ENCODE data around the gene LYRM9.
"Not testable (repeated sequence)": the region's sequence is repeated elsewhere in the genome, so short reads cannot be mapped to it uniquely, and the experiment has no call there.

LYRM9 gene

DNA sequence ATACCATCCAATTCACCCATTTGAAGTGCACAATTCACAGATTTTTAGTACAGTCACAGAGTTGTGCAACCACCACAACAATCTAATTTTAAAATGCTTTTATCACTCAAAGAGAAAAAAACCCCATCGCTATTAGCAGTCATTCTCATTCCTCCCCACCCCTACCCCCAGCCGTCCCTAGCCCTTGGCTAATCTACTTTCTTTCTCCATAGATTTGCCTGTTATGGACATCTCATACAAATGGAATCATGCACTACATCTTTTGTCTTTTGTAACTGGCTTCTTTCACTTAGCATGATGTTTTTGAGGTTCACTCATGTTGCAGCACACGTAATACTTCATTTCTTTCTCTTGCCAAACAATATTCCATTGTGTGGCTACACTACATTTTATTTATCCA lies 20.4 kb downstream of the LYRM9 start:
- DNase-seq = no peak

- DNase-seq = no peak
Measured at GRCh38 chr17:27871407-27871806, 21.8 kb downstream of the LYRM9 start.

DNA sequence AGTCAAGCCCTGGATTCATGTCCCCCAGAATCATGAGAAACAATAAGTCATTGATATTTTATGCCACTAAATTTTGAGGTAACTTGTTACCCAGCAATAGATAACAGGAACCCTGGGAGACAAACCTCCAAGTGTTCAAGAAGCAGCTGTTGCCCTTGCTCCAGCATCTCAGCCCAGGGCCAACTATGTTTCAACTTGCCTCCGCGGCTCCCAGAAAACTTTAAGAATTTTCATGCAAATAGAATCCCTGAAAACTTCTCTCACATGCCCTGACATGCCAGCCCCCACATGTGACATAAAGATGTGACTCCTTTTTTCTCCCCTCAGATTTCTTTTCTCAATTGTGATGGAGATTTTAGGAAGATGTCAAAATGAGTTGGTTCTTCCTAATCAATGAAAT lies 22.8 kb downstream of the LYRM9 start:
- no peak for DNase-seq

- DNase-seq = no peak
Measured at GRCh38 chr17:27868565-27868964, 24.6 kb downstream of the LYRM9 start.

DNA sequence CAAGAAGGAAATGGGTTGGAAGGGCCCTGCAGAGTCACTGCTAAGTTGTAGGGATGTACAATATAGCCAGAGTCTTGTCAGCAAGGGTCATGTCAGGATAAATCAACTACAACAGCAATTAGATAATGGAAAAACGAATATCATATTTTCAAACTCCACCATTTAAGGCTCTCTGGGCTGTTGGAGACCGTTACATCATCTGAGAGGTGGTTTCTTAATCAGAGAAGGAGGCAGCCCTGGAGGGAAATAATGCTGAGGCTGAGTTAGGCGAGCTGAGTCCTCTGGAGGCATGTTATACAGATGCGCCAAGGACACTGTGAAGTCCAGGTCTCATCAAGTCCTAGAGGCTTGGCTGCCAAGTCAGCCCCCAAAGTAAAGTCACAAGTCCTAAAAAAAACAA lies 30.3 kb downstream of the LYRM9 start:
- no peak for DNase-seq

- no peak for DNase-seq
Measured at GRCh38 chr17:27862004-27862403, 31.2 kb downstream of the LYRM9 start.

DNA sequence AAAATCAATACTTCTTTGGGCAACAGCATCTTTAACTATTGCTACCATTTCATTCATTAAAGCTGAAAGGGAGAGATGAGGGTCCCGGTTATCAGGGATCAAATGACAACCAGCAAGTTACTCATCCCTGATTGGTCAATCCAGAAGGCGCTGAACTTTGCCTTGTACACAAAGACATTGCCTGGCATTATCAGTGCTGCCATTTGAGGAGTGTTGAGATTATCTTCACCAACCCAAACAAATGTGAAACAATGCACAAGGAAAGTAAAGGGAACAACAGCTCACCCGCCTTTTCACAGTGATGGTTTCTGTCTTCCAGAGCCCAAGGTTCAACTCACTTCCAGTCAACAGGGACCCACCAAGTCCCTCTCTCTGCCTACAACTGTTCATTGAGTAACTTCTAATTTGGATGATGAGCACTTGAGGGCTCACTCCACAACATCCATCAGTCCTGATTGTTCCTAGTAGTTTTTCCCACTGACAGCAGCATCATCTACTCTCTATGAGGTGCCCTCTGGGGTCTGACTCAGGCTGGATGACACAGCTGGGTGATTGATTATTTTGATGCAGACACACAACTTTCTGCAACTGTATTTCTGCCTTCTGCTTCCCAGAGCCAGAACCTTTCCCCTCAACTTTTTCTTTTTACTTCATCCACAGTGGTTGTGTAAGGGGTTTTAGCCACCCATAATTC lies 32.0 kb downstream of the LYRM9 start:
- no peak for DNase-seq

DNA sequence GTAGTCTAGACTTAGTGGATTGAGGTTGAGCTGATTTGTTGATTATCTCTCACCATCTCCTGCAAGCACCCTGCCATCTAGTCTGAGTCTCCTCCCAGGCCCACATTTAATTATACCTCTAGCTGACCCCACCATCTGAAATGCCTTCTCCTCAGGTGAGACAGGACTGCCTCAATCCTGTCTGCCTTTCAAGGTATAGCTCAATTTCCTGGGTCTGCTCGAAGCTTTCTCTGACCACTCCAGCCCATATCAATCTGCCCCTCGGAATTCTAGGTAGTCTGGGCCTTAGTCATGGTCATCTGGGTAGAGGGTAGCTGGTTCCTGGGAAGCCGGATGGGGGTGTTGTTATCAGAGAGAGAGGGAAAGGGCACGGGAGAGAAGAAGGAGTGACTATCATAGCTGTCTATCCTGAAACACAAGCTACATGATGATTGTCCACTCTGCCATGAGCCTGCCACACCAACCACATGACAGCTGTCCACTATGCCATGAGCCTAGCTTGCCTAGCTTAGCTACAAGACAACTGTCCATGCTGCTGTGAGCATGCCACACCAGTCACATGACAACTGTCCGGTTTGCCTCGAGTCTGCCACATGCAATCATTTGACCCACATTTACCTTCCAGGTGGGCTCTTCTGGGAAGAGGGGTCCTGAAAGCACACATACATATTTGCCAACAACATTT lies 34.4 kb downstream of the LYRM9 start:
- DNase-seq = no peak

DNA sequence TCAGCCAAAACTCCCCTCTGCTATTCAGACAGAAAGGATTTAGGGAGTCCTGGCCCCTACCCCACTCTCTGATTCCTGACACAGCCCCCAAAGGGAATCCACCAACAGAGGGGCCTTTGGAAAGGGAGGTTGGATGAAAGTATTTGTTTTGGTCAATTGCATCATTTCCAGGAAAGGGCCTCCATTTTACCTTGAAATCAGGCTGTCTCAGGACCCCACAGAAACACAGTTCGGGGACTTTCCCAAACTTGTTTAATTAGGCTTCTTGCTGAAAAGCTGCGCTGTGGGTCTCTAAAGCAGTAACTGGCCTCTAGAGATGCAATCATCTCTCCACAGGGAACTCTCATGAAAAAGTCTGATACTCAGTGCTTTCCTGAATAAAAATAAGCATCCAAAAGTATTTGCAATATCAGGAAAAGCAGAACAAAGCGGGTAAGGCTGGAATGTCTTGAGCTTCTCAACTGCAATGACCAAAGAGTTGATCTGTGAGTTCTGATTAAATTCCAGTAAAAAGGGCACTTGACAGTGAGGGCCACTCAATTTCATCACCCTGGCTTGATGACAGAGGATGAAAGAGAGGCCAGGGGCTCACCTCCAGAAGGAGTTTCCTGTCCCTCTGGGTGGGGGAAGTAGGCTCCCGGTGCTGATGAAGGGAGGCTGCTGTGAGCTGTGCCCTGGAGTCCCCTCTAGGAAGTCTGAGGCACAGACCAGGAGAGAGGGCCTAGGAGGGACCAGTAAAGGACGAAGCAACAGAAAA lies 36.3 kb downstream of the LYRM9 start:
- DNase-seq = no peak

GRCh38 chr17:27855454-27855853 lies 37.7 kb downstream of the LYRM9 start:
- DNase-seq = no peak

- DNase-seq = no peak
Measured at GRCh38 chr17:27854163-27854562, 39.0 kb downstream of the LYRM9 start.

DNA sequence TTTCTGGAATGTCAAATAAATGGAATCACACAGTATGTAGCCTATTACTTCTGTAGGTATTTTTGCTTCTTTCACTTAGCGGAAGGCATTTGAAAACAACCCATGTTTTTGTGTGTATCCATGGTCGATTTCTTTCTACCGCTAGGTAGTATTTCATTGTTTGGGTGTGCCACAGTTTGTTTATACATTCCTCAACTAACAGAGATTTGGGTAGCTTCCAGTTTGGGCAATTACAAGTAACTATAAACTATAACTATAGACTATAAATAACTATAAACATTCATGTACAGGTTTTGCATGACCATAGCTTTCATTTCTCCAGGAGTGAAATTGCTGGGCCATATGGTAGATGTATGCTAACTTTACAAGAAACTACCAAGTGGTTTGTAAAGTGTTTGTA lies 40.1 kb downstream of the LYRM9 start:
- DNase-seq = no peak

DNA sequence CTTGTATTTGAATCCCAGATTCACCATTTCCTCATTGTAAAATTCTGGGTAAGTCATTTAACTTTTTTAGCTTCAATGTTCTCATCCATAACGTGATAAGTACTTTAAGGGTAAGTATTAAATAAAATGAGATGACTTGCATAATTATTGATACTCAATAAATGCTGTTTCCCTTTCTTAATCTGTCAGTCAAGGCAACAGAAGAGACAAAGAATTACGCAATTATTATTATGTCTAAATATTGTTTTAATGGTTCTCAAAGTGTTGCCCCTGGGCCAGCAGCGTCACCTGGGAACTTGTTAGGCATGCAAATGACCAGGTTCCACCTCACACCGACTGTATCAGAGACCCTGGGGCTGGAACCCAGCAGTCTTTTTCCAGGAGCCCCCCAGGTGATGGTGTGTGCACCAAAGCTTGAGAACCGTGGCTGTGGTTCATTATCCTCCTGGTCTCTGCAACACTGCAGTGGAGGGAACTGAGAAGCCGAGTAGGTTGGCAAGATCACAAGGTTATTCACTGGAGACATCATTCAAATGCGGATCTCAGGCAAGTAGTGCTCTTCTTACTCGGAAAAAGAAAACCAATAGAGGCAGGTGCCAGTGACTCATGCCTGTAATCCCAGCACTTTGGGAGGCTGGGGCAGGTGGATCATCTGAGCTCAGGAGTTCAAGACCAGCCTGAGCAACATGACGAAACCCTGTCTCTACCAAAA lies 43.5 kb downstream of the LYRM9 start:
- DNase-seq = no peak

DNA sequence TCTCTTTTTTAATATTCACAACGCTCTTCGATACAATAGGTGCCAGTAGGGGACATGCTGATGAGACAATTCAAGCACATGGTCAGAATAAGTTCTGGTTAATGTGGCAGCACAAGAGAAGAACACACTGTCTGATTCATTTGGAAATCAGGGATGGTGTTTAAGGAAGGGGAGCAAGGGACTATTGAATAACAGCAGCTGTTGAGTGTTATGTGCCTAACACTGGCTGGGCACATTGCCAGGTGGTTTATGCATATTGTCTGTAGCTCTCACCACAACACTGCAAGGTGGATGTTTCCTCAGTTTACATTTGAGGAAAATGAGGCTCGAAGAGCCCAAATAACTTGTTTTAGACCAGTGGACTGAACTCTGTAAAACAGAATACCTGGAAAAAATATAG lies 44.2 kb downstream of the LYRM9 start:
- no peak for DNase-seq

DNA sequence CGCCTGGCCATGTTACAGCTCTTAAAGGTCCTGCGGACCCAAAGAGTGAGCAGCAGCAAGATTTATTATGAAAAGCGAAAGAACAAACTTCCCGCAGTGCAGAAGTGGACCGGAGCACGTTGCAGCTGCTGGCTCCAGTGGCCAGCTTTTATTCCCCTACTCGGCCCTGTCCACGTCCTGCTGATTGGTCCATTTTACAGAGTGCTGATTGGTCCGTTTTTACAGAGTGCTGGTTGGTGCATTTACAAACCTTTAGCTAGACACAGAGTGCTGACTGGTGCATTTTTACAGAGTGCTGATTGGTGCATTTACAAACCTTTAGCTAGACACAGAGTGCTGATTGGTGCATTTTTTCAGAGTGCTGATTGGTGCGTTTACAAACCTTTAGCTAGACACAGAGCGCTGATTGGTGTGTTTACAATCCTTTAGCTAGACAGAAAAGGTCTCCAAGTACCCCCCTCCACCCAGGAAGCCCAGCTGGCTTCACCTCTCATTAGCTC lies 46.3 kb downstream of the LYRM9 start:
- not testable (repeated sequence) for DNase-seq

GRCh38 chr17:27846042-27846655 lies 47.0 kb downstream of the LYRM9 start:
- peak; percentile 13 for DNase-seq

DNA sequence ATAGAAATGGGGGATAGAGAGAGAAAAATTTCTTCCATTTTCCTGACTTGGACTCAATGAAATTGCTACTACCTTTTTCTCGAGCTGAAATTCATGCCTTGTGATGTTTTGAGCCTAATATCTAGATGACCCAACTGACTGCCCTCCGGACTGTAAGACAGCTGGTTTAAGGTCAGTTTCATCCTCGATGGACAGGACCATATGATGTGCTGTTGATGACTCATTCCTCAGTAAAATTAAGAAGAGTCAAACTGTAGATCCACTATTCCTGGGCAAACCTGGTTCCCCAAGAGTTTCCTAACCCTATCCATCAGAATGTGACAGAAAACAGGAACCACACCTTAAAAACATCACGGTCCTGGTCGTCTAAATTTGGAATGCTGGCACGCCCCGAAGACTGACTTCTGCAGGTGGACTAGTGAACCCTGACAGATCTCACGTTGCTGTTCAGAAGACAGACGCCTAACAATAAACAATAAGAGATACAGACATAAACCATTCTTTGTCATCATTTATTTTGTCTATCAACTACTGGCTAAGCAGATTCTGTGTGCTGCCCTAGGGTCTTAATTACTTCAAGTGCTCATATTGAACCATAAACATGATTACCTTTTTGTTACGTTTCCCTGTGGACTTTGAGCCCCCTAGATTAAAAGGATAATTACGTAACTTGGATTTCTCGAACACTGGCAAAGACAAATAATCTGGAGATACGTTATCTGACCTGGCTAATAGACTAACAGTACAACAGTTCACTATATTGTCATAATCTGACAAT lies 47.7 kb downstream of the LYRM9 start:
- no peak for DNase-seq

GRCh38 chr17:27840688-27841087 lies 52.5 kb downstream of the LYRM9 start:
- no peak for DNase-seq

GRCh38 chr17:27840406-27840678 lies 52.8 kb downstream of the LYRM9 start:
- DNase-seq = not testable (repeated sequence)

DNA sequence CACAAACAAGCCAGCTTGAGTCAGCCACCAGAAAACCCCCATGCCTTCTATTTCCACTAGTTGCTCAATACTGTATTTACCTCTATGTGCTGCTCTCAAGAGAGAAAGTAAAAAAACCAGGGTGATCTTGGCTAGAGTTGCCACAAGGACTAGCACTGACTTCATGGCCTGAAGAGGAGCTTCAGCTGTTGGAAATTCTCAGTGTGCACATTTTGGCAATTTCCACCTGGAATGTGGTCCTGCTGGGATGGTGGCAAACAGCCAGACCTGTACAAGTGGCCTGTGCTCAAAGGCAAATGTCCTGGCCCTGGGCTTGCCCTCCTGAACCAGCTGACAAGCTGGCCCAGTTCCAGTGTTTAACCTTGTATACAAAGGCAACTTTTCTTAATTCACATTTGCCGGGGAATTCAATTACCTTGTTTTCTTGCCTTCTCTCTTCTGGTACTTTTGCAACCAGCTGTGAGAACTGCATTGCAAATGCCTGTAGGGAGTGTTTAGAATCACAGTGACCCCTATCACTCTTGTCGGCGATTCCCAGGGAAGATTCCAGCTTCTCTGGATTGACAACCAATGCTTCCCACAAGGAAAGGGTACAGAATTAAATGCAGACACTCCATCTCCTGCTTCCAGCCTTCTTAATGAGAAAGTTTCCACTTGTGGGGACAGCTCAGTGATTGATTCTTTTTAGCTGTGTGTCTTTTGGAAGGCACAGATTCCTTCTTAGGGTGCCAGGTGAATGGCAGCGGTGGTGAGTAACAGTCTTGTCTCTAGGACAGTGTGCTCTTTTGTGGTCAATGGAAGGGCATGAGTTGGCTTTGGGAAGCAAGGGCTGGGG lies 53.4 kb downstream of the LYRM9 start:
- not testable (repeated sequence) for DNase-seq

- not testable (repeated sequence) for DNase-seq
Measured at GRCh38 chr17:27838607-27839006, 54.6 kb downstream of the LYRM9 start.
